Thoracic aorta (tissue), 2 donors: ENCODE measurements around the gene FOSL1. TPM values are rescaled to one million over a fixed set of nuclear protein-coding genes. Genes with fewer than 3 reads are reported as not detected.

Experiments used
- ATAC-seq: fragments of 150-250 bp; one replicate; pipeline ENCODE4 v1.8.0; 2017; ENCODE audit warnings: low read depth; ENCODE audit not compliant: insufficient number of reproducible peaks, low FRiP score
- DNase-seq: peaks from one replicate; pipeline ENCODE4 v3.0.0-alpha.2; 2020; ENCODE audit warnings: low spot score
- H3K27ac ChIP-seq, 2 donors: fragments of 200-600 bp; sonication (generic); 1 replicate in 1 of 2; 2 replicates in 1 of 2; pipeline ENCODE4 v1.5.1; 2016; ENCODE audit warnings: mild to moderate bottlenecking in 2 of 2, moderate library complexity in 2 of 2
- H3K27me3 ChIP-seq: fragments of 200-600 bp; sonication (generic); replicated peaks from 2 replicates; pipeline ENCODE4 v1.6.0; 2016; ENCODE audit warnings: mild to moderate bottlenecking; ENCODE audit not compliant: insufficient read depth
- H3K36me3 ChIP-seq: fragments of 200-600 bp; sonication (generic); one replicate; pipeline ENCODE4 v1.5.1; 2016
- H3K4me1 ChIP-seq, 2 donors: fragments of 200-600 bp; sonication (generic); 1 replicate in 1 of 2; 2 replicates in 1 of 2; pipeline versions ENCODE4 v1.5.1 to v1.6.0; 2016; ENCODE audit warnings: low read depth in 2 of 2, mild to moderate bottlenecking in 1 of 2; ENCODE audit not compliant: control insufficient read depth in 1 of 2
- H3K4me3 ChIP-seq: fragments of 200-600 bp; sonication (generic); 2 replicates; pipeline ENCODE4 v1.5.1; 2016; ENCODE audit warnings: mild to moderate bottlenecking
- H3K9me3 ChIP-seq: fragments of 200-600 bp; sonication (generic); 2 replicates; pipeline ENCODE4 v1.5.1; 2016
- total RNA-seq, 2 donors: library from RNA; depleted of rRNA; stranded (reverse); fragments of >200 nt; gene quantifications; one replicate each; pipeline versions ENCODE4 v1.1.0 to v1.2.3, GENCODE V29; 2016
- TF ChIP-seq, protein P1 (sequence below): fragments of 200-600 bp; sonication (generic); IDR thresholded peaks from one replicate; pipeline ENCODE4 v1.5.1; 2019; ENCODE audit warnings: antibody characterized with exemption

Gene FOSL1
- total RNA-seq, 2 donors from 2014 or later = 25.6 to 143 TPM

DNA sequence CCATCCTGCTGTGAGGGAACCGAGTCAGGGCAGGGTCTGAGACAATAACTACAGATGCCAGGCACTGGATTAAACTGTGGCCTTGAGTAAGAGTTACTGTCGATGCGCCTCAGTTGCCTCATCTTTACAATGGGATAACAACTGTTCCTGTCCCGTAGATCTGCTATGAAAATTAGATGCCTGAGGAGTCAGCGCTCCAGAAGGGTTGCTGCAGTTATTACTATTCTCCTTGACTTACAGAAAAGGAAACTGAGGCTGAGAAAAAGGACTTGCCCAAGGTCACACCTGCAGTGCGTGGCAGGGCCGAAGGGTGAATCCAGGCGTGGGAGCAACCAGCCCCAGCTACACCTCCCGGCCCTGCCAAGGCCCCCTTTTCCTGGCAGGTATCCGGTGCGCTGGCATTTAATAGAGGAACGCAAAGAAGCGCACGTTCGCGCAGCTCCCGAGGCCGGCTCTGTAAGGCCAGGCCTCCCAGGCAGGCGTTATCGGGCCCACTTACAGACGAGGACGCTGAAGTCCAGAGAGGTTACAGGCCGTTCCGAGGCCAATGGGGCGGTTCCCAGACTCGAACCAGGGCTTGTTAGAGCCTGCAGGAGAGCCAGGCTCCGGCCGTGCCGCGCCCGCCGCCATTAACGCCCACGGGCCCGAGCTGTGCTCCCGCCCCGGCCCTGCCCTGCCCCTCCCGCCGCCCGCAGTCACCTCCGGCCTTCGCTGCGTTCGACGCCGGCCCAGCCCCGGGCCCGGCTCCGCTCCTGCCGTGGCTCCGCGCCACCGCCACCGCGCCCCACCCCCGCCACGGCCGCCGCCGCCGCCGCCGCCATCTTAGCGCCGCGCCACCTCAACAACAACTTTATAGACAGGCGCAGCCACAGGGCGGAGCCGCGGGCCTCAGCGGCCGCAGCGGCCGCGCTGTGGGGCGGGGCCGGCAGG is 18.3 kb upstream of the FOSL1 start, which contains the start of gene C11orf68:
Gene C11orf68 (minus strand): TSS at position 852 of the 930 bp plus-strand sequence. CDS start 31 bp downstream, at position 821.
- TF ChIP-seq, protein P1, sequence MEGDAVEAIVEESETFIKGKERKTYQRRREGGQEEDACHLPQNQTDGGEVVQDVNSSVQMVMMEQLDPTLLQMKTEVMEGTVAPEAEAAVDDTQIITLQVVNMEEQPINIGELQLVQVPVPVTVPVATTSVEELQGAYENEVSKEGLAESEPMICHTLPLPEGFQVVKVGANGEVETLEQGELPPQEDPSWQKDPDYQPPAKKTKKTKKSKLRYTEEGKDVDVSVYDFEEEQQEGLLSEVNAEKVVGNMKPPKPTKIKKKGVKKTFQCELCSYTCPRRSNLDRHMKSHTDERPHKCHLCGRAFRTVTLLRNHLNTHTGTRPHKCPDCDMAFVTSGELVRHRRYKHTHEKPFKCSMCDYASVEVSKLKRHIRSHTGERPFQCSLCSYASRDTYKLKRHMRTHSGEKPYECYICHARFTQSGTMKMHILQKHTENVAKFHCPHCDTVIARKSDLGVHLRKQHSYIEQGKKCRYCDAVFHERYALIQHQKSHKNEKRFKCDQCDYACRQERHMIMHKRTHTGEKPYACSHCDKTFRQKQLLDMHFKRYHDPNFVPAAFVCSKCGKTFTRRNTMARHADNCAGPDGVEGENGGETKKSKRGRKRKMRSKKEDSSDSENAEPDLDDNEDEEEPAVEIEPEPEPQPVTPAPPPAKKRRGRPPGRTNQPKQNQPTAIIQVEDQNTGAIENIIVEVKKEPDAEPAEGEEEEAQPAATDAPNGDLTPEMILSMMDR = no peak
- Histone ChIP-seq H3K27me3 (no peaks in the 10 kb centered on the region), H3K27ac (peak within 1 kb of the TSS; percentile 94 to 96), H3K4me1 (peaks cover 44 to 50% of the 10 kb centered on the region in 2 donors), H3K9me3 (no peaks in the 10 kb centered on the region), H3K36me3 (peaks cover 3% of the 10 kb centered on the region), H3K4me3 (peak within 1 kb of the TSS; percentile 100)
- ATAC-seq (peak; percentile 57), DNase-seq (no peak)

DNA sequence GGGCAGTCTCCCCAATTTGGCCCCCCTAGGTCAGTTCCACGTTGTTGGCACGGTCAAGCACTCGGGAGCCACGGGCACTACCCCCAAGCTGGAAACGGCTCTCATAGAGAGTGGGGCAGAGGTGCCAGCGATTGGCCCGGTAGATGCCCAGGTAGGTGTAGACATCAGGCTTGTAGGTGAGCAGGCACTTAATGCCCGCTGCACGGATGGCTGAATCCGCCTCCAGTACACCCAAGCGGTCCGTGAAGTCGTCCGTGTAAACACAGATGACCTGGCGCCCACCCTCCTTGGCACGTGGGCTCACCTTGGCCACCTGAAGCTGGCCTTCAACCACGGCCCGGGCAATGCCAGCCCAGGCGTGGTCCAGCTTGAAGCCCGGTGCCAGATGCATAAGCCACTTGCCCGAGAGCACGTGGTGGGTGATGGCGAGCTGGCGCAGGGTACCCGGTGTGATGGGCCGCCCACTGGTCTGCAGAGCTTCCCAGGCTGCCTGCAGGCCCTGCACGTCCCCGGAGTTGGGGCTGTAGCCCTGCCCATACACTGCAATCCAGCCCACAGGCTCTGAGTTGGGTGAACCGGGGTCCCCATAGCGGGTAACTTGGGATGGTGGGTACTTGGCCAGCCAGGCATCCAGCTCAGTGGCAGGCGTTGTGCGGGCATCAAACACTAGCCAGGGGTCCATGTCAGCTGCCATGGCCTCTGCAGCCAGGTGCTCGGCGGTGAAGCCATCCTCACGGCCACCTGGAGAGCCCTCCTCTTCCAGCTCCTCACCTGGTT is 17.4 kb upstream of the FOSL1 start:
- H3K9me3 ChIP-seq = no peaks in the 10 kb centered on the region
- H3K27me3 ChIP-seq = no peaks in the 10 kb centered on the region
- H3K36me3 ChIP-seq = no peaks in the 10 kb centered on the region
- peak overlapping the region; percentile 100 for H3K4me3 ChIP-seq
- ATAC-seq = no peak
- peaks cover 44 to 54% of the 10 kb centered on the region in 2 donors for H3K4me1 ChIP-seq
- TF ChIP-seq, protein P1 = no peak
- DNase-seq = no peak
- H3K27ac ChIP-seq = peak overlapping the region; percentile 94 to 96

DNA sequence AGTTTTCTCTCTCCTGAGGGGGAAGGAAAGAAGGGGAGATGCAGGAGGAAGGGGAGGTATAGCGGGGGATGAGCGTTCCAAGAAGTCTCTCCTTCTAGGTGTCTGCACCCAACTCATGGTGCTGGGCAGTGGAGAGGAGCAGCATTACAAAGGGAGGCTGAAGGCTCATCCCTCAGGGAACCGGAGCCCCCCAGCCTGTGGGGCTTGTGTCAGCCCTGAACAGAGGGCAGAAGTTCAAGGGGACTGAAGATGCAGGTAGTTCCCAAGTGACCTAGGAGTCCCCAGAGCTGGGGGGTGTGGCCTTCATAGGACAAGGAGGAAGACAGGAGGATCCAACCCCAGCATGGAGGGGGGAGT is 16.9 kb upstream of the FOSL1 start:
- Histone ChIP-seq H3K4me1 (peaks cover 46 to 59% of the 10 kb centered on the region in 2 donors), H3K36me3 (no peaks in the 10 kb centered on the region), H3K27ac (peak overlapping the region; percentile 91 to 96), H3K4me3 (peak overlapping the region; percentile 100), H3K9me3 (no peaks in the 10 kb centered on the region), H3K27me3 (no peaks in the 10 kb centered on the region)
- TF ChIP-seq, protein P1 = no peak
- DNase-seq = no peak
- ATAC-seq = no peak

DNA sequence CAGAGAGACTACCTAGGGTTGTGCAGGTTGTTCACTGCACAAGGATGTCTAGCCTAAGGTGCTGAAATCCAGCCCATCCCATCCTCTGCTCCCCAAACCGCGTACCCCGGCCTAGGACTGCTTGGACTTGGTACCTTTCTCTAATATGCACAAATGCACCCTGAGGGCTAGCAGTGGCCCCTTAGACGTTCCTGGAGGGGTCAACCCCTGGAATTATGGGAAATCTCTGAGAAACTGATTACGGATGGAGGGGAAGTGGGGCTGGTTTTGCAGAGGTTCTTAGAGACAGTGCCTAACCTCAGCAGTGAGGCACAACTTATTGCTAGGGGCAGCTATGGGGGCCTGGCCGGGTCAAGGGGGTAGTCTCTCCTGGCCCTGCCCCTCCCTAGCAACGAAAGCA is 16.2 kb upstream of the FOSL1 start:
- H3K4me3 ChIP-seq = peak overlapping the region; percentile 100
- DNase-seq (no peak), ATAC-seq (no peak)
- H3K27me3 ChIP-seq = no peaks in the 10 kb centered on the region
- peaks cover 51 to 66% of the 10 kb centered on the region in 2 donors for H3K4me1 ChIP-seq
- TF ChIP-seq, protein P1 = no peak
- H3K9me3 ChIP-seq = no peaks in the 10 kb centered on the region
- no peaks in the 10 kb centered on the region for H3K36me3 ChIP-seq
- H3K27ac ChIP-seq = peak overlapping the region; percentile 91 to 96

DNA sequence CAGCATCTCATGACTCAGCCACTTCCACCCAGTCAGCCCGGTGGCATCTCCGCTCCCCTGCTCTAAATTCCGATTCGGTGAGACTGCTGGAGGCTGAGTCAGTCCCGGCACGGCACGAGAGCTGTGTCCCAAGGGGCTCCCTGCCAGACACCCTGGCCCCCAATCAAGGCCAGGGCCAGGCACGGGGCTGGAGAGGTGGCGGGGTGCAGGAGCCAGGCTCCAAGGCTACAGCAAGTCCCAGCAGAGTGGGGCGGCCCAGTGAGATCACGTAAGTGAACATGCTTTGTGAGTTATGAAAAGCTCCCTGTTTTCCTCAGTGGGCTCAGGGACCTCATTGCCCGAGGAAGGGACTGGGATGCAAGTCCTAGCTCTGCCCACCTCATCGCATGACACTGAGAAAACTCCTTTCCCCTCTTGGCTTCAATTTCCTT is 15.6 kb upstream of the FOSL1 start:
- peak; percentile 63 for ATAC-seq

More for the DNA sequence above, 15.6 kb upstream of the FOSL1 start:
- peak overlapping the region; percentile 100 for H3K4me3 ChIP-seq
- peak; percentile 87 for DNase-seq
- H3K9me3 ChIP-seq = no peaks in the 10 kb centered on the region
- TF ChIP-seq, protein P1 = no peak
- peak overlapping the region; percentile 91 to 96 for H3K27ac ChIP-seq
- H3K4me1 ChIP-seq = peaks cover 47 to 64% of the 10 kb centered on the region in 2 donors
- no peaks in the 10 kb centered on the region for H3K36me3 ChIP-seq
- H3K27me3 ChIP-seq = no peaks in the 10 kb centered on the region
